K562 (cell line): ENCODE measurements around the gene APOM. TPM values are rescaled to one million over a fixed set of nuclear protein-coding genes. Genes with fewer than 3 reads are reported as not detected.

Experiments used
- CREBBP ChIP-seq: IDR thresholded peaks from one replicate; pipeline ENCODE4 v1.6.1; 2012; ENCODE audit warnings: low read depth, mild to moderate bottlenecking, control low read depth, inconsistent platforms, low read length
- ELF2 ChIP-seq: fragments of 250-450 bp; sonication (Bioruptor Pico); IDR thresholded peaks from 2 replicates; pipeline ENCODE4 v1.5.0; 2021; ENCODE audit warnings: mild to moderate bottlenecking
- ELK3 ChIP-seq: fragments of 450-650 bp; formaldehyde crosslinking; IDR thresholded peaks from 2 replicates; pipeline ENCODE4 v1.4.0; 2020; ENCODE audit warnings: mild to moderate bottlenecking
- ESRRB ChIP-seq: fragments of 250-450 bp; sonication (Bioruptor Pico); IDR thresholded peaks from 2 replicates; pipeline ENCODE4 v1.5.0; 2020; ENCODE audit warnings: mild to moderate bottlenecking, moderate library complexity, borderline replicate concordance
- HINFP ChIP-seq: fragments of 450-650 bp; conservative IDR thresholded peaks from 2 replicates; pipeline ENCODE4 v1.6.1; 2016; ENCODE audit warnings: missing genetic modification characterization, low read depth, mild to moderate bottlenecking, control low read depth, missing compliant biosample characterization
- LCOR ChIP-seq: sonication (generic); formaldehyde crosslinking; IDR thresholded peaks from 2 replicates; pipeline ENCODE4 v1.8.0; 2022; ENCODE audit warnings: mild to moderate bottlenecking, missing genetic modification reagents
- LEF1 ChIP-seq: fragments of 450-650 bp; IDR thresholded peaks from 2 replicates; pipeline ENCODE4 v1.6.1; 2016; ENCODE audit warnings: mild to moderate bottlenecking
- NR2C2 ChIP-seq, 2 experiments: fragments of 200-800 bp in 1 of 2; sonication (Bioruptor generic) in 1 of 2; sonication (generic) in 1 of 2; formaldehyde crosslinking in 1 of 2; IDR thresholded peaks; 2 replicates each; pipeline versions ENCODE4 v1.6.1 to v1.8.0; 2016 to 2022; ENCODE audit warnings: mild to moderate bottlenecking in 1 of 2, missing compliant biosample characterization in 1 of 2, missing genetic modification characterization in 1 of 2, missing genetic modification reagents in 1 of 2
- NR4A1 ChIP-seq, 2 experiments: fragments of 250-450 bp in 1 of 2; fragments of 450-650 bp in 1 of 2; sonication (Bioruptor Pico) in 1 of 2; IDR thresholded peaks; 2 replicates each; pipeline versions ENCODE4 v1.4.0 to v1.6.1; 2016 to 2020; ENCODE audit warnings: mild to moderate bottlenecking in 2 of 2, missing compliant biosample characterization in 1 of 2, missing genetic modification characterization in 1 of 2, moderate library complexity in 1 of 2
- POLR2G ChIP-seq: fragments of 200-400 bp; formaldehyde crosslinking; IDR thresholded peaks from 2 replicates; pipeline ENCODE4 v1.6.1; 2017; ENCODE audit warnings: low read depth, mild to moderate bottlenecking, antibody characterized with exemption, low read length, moderate library complexity
- SMARCA4 ChIP-seq: fragments of 450-650 bp; IDR thresholded peaks from 2 replicates; pipeline ENCODE4 v1.6.1; 2016
- SMC3 ChIP-seq: conservative IDR thresholded peaks from 2 replicates; pipeline ENCODE4 v1.6.1; 2011; ENCODE audit warnings: low read depth, low read length, improper control_type of control experiment; ENCODE audit not compliant: insufficient read depth
- ZNF175 ChIP-seq: fragments of 200-800 bp; sonication (Bioruptor generic); IDR thresholded peaks from 2 replicates; pipeline ENCODE4 v1.6.1; 2016; ENCODE audit warnings: low read depth, mild to moderate bottlenecking, missing genetic modification characterization, missing compliant biosample characterization
- ZNF217 ChIP-seq: sonication (generic); formaldehyde crosslinking; IDR thresholded peaks from 2 replicates; pipeline ENCODE4 v1.8.0; 2022; ENCODE audit warnings: mild to moderate bottlenecking, missing genetic modification reagents
- ZNF23 ChIP-seq: fragments of 250-450 bp; sonication (Bioruptor Pico); IDR thresholded peaks from 2 replicates; pipeline ENCODE4 v1.4.0; 2020; ENCODE audit warnings: mild to moderate bottlenecking
- ZNF277 ChIP-seq: fragments of 250-450 bp; sonication (Bioruptor Pico); IDR thresholded peaks from 2 replicates; pipeline ENCODE4 v1.8.0; 2022; ENCODE audit warnings: inconsistent platforms, mild to moderate bottlenecking, moderate library complexity, borderline replicate concordance
- ZNF280B ChIP-seq: fragments of 250-450 bp; sonication (Bioruptor Pico); IDR thresholded peaks from 2 replicates; pipeline ENCODE4 v1.5.1; 2021; ENCODE audit warnings: mild to moderate bottlenecking
- ZNF431 ChIP-seq: sonication (generic); formaldehyde crosslinking; IDR thresholded peaks from 2 replicates; pipeline ENCODE4 v1.8.0; 2022; ENCODE audit warnings: mild to moderate bottlenecking, missing genetic modification reagents
- ZNF551 ChIP-seq: fragments of 250-450 bp; sonication (Bioruptor Pico); IDR thresholded peaks from 2 replicates; pipeline ENCODE4 v1.5.0; 2021; ENCODE audit warnings: mild to moderate bottlenecking, moderate library complexity
- ZNF766 ChIP-seq: fragments of 200-800 bp; sonication (Bioruptor generic); conservative IDR thresholded peaks from 2 replicates; pipeline ENCODE4 v1.6.1; 2016; ENCODE audit warnings: missing genetic modification characterization, missing compliant biosample characterization
- ZSCAN32 ChIP-seq: fragments of 450-650 bp; formaldehyde crosslinking; IDR thresholded peaks from 2 replicates; pipeline ENCODE4 v1.4.0; 2020; ENCODE audit warnings: mild to moderate bottlenecking, moderate library complexity
- polyA plus RNA-seq, 8 experiments: library from polyadenylated mRNA; depleted of rRNA in 4 of 8; stranded (reverse) in 5 of 8; unstranded in 3 of 8; fragments of >200 nt; fragmentation: Nextera tagmentation in 2 of 8; fragmentation: Illumina TruSeq in 1 of 8; extraction: Ambion mirVana in 2 of 8; extraction: Trizol in 1 of 8; gene quantifications; 2 replicates each; pipeline versions ENCODE4 v1.2.1 to v1.2.3, GENCODE V29; 2011 to 2014; ENCODE audit warnings: inconsistent platforms in 1 of 8, missing spikeins in 1 of 8
- total RNA-seq, 7 experiments: library from RNA; depleted of rRNA in 6 of 7; stranded (reverse); fragments of >200 nt in 6 of 7; fragmentation: Illumina TruSeq in 2 of 7; extraction: Trizol in 2 of 7; gene quantifications; 2 replicates each; pipeline versions ENCODE4 v1.2.1 to v1.2.3, GENCODE V29; 2011 to 2021; ENCODE audit warnings: low replicate concordance in 1 of 7

Gene APOM
- total and polyA plus RNA-seq, 9 of the 15 experiments (the other 6 are each of a cell fraction or from before 2014, with no cell fraction given): 5.7 to 24.3 (median 10.4) TPM

- TF ChIP-seq ZNF277 (CRISPR knock-in tag) (no peak), ZNF551 (no peak), CREBBP (no peak), ELF2 (CRISPR knock-in tag) (no peak), NR2C2 (CRISPR knock-in tag; IDR thresholded peaks at IDR 0.05) (no peak), NR2C2 (tag; IDR thresholded peaks at IDR 0.05) (no peak), ZSCAN32 (CRISPR knock-in tag) (no peak; the same call in 1 of the 2 replicates), LEF1 (no peak), SMC3 (0 out of 2 replicates have a peak, but pooled peaks have one; percentile 13), ELK3 (CRISPR knock-in tag) (no peak), ZNF175 (CRISPR knock-in tag) (no peak; the same call in 1 of the 2 replicates), ZNF217 (CRISPR knock-in tag) (no peak), HINFP (0 out of 2 replicates have a peak, but pooled peaks have one; percentile 31), LCOR (CRISPR knock-in tag) (peak; percentile 30; the same call in 1 of the 2 replicates), SMARCA4 (no peak), ZNF280B (CRISPR knock-in tag) (no peak), ZNF431 (no peak; the same call in 1 of the 2 replicates), NR4A1 (CRISPR knock-in tag; IDR thresholded peaks at IDR 0.05) (no peak), NR4A1 (tag; IDR thresholded peaks at IDR 0.05) (peak; percentile 12; the same call in 1 of the 2 replicates), ZNF23 (CRISPR knock-in tag) (no peak), ZNF766 (CRISPR knock-in tag) (no peak), ESRRB (no peak), POLR2G (no peak)
Observed at GRCh38 chr6:31663126-31663960, 7.6 kb downstream of the APOM start (continued).
